ENCODE data around the gene ACOT7.

ACOT7 gene

DNA sequence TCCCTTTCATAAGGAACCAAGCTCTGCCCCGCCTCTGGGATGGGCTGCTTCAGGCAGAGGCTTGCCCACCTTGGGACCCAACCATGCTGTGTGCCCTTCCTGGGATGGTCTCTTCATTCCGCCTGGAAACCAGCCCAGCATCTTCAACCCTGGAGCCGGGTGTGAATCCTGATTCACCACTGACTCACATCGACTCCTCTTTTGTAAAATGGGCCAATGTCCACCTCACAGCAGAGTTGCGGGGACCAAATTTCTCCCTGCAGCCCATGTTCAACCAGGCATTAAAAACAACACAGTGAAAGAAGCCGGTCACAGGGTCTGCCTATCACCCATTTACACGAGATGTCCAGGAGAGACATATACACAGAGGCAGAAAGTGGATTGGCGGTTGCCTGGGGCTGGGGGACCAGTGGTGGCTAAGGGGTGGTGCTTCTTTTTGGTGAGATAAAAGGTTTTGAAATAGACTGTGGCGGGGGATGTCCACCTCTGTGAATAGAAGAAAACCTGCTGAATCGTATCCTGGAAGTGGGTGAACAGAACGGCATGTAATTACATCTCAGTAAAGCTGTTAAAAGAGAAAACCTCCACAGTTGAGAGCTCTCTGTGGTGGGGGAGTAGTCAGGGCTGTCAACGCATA lies 125.8 kb downstream of the ACOT7 start:
- Histone ChIP-seq H3K9me2 (replicated peaks; ENCODE audit: low read depth, low read length) (no peaks in the 10 kb centered on the region), H3K4me2 (ENCODE audit: low read depth, low read length, poor library complexity, severe bottlenecking) (peak overlapping the region; percentile 12), H3K4me3 (ENCODE audit: low read length, poor library complexity, severe bottlenecking) (no peak overlapping the region), H3K79me2 (ENCODE audit: insufficient read depth, low read length) (no peaks in the 10 kb centered on the region), H3F3A (ENCODE audit: low read depth) (no peaks in the 10 kb centered on the region), H3K36me3 (ENCODE audit: insufficient read depth, low read length) (peaks cover 4% of the 10 kb centered on the region; the same call in 1 of the 2 replicates), H3K4me1 (ENCODE audit: insufficient read depth, low read length, poor library complexity, severe bottlenecking) (peaks cover 9% of the 10 kb centered on the region), H4K20me1 (ENCODE audit: insufficient read depth, low read length, poor library complexity, severe bottlenecking) (no peaks in the 10 kb centered on the region), H3K27me3 (ENCODE audit: insufficient read depth, low read length, poor library complexity, severe bottlenecking) (no peaks in the 10 kb centered on the region), H3K9me3 (ENCODE audit: insufficient read depth, low read depth, low read length) (no peaks in the 10 kb centered on the region), H3K9ac (ENCODE audit: low read depth, low read length, poor library complexity, severe bottlenecking) (no peak overlapping the region), H2AFZ (ENCODE audit: low read length) (no peak overlapping the region)
- TF ChIP-seq, protein P1, sequence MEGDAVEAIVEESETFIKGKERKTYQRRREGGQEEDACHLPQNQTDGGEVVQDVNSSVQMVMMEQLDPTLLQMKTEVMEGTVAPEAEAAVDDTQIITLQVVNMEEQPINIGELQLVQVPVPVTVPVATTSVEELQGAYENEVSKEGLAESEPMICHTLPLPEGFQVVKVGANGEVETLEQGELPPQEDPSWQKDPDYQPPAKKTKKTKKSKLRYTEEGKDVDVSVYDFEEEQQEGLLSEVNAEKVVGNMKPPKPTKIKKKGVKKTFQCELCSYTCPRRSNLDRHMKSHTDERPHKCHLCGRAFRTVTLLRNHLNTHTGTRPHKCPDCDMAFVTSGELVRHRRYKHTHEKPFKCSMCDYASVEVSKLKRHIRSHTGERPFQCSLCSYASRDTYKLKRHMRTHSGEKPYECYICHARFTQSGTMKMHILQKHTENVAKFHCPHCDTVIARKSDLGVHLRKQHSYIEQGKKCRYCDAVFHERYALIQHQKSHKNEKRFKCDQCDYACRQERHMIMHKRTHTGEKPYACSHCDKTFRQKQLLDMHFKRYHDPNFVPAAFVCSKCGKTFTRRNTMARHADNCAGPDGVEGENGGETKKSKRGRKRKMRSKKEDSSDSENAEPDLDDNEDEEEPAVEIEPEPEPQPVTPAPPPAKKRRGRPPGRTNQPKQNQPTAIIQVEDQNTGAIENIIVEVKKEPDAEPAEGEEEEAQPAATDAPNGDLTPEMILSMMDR (conservative IDR thresholded peaks at IDR 0.05; ENCODE audit: low read length), result no peak
- no peak for TF ChIP-seq EZH2phosphoT487 (IDR thresholded peaks at IDR 0.05; ENCODE audit: borderline replicate concordance)

- Histone ChIP-seq H3K9ac (ENCODE audit: low read depth, low read length, poor library complexity, severe bottlenecking) (no peak overlapping the region), H3K9me2 (replicated peaks; ENCODE audit: low read depth, low read length) (no peaks in the 10 kb centered on the region), H3K9me3 (ENCODE audit: insufficient read depth, low read depth, low read length) (no peaks in the 10 kb centered on the region), H3F3A (ENCODE audit: low read depth) (no peaks in the 10 kb centered on the region), H3K4me3 (ENCODE audit: low read length, poor library complexity, severe bottlenecking) (no peak overlapping the region), H2AFZ (ENCODE audit: low read length) (no peak overlapping the region), H3K4me2 (ENCODE audit: low read depth, low read length, poor library complexity, severe bottlenecking) (no peak overlapping the region), H3K27me3 (ENCODE audit: insufficient read depth, low read length, poor library complexity, severe bottlenecking) (no peaks in the 10 kb centered on the region), H3K79me2 (ENCODE audit: insufficient read depth, low read length) (no peaks in the 10 kb centered on the region), H3K4me1 (ENCODE audit: insufficient read depth, low read length, poor library complexity, severe bottlenecking) (peaks cover 9% of the 10 kb centered on the region), H4K20me1 (ENCODE audit: insufficient read depth, low read length, poor library complexity, severe bottlenecking) (no peaks in the 10 kb centered on the region), H3K36me3 (ENCODE audit: insufficient read depth, low read length) (peaks cover 4% of the 10 kb centered on the region; the same call in 1 of the 2 replicates)
- no peak for TF ChIP-seq EZH2phosphoT487 (IDR thresholded peaks at IDR 0.05; ENCODE audit: borderline replicate concordance)
These were observed 126.9 kb downstream of the ACOT7 start for GRCh38 chr1:6266641-6267040.

GRCh38 chr1:6265151-6265550 lies 128.4 kb downstream of the ACOT7 start:
- TF ChIP-seq, protein P1 (conservative IDR thresholded peaks at IDR 0.05; ENCODE audit: low read length), result no peak
- no peak for TF ChIP-seq EZH2phosphoT487 (IDR thresholded peaks at IDR 0.05; ENCODE audit: borderline replicate concordance)
- Histone ChIP-seq H2AFZ (ENCODE audit: low read length) (no peak overlapping the region), H4K20me1 (ENCODE audit: insufficient read depth, low read length, poor library complexity, severe bottlenecking) (no peaks in the 10 kb centered on the region), H3K79me2 (ENCODE audit: insufficient read depth, low read length) (no peaks in the 10 kb centered on the region), H3K4me1 (ENCODE audit: insufficient read depth, low read length, poor library complexity, severe bottlenecking) (peaks cover 6% of the 10 kb centered on the region), H3K4me2 (ENCODE audit: low read depth, low read length, poor library complexity, severe bottlenecking) (no peak overlapping the region), H3F3A (ENCODE audit: low read depth) (no peaks in the 10 kb centered on the region), H3K9ac (ENCODE audit: low read depth, low read length, poor library complexity, severe bottlenecking) (no peak overlapping the region), H3K27me3 (ENCODE audit: insufficient read depth, low read length, poor library complexity, severe bottlenecking) (no peaks in the 10 kb centered on the region), H3K36me3 (ENCODE audit: insufficient read depth, low read length) (peaks cover 4% of the 10 kb centered on the region; the same call in 1 of the 2 replicates), H3K4me3 (ENCODE audit: low read length, poor library complexity, severe bottlenecking) (no peak overlapping the region), H3K9me2 (replicated peaks; ENCODE audit: low read depth, low read length) (no peaks in the 10 kb centered on the region), H3K9me3 (ENCODE audit: insufficient read depth, low read depth, low read length) (no peaks in the 10 kb centered on the region)

DNA sequence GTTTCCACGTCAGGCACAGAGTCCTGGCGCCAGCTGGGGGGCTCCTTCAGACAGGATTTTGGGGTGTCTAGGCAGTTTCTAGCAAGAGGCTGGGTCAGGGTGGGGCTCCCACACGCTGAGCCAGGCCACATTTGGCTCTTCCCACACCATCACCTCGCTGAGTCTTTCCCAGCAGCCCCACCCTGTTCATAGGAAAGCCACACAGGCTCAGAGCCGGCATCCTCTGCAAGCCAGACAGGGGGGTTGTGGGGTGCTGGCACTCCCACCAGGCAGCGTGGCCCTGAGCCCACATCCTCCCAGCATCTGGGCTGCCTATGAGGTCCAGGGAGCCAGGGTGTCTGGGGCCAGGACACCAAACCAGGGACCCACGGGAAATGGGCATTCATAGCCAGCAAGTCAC lies 129.9 kb downstream of the ACOT7 start:
- no peaks in the 10 kb centered on the region for H3K79me2 ChIP-seq (ENCODE audit: insufficient read depth, low read length)
- TF ChIP-seq EZH2phosphoT487 (IDR thresholded peaks at IDR 0.05; ENCODE audit: borderline replicate concordance), result no peak
- TF ChIP-seq, protein P1 (conservative IDR thresholded peaks at IDR 0.05; ENCODE audit: low read length), result no peak
- H3K4me1 ChIP-seq (ENCODE audit: insufficient read depth, low read length, poor library complexity, severe bottlenecking), result peaks cover 6% of the 10 kb centered on the region
- no peaks in the 10 kb centered on the region for H3F3A ChIP-seq (ENCODE audit: low read depth)
- no peak overlapping the region for H3K9ac ChIP-seq (ENCODE audit: low read depth, low read length, poor library complexity, severe bottlenecking)
- no peak overlapping the region for H2AFZ ChIP-seq (ENCODE audit: low read length)
- H3K4me2 ChIP-seq (ENCODE audit: low read depth, low read length, poor library complexity, severe bottlenecking), result no peak overlapping the region
- no peak overlapping the region for H3K4me3 ChIP-seq (ENCODE audit: low read length, poor library complexity, severe bottlenecking)
- no peaks in the 10 kb centered on the region for H3K27me3 ChIP-seq (ENCODE audit: insufficient read depth, low read length, poor library complexity, severe bottlenecking)
- H4K20me1 ChIP-seq (ENCODE audit: insufficient read depth, low read length, poor library complexity, severe bottlenecking), result no peaks in the 10 kb centered on the region
- no peaks in the 10 kb centered on the region for H3K9me2 ChIP-seq (replicated peaks; ENCODE audit: low read depth, low read length)
- no peaks in the 10 kb centered on the region for H3K9me3 ChIP-seq (ENCODE audit: insufficient read depth, low read depth, low read length)
- H3K36me3 ChIP-seq (ENCODE audit: insufficient read depth, low read length), result peaks cover 4% of the 10 kb centered on the region; the same call in 1 of the 2 replicates

Measured in Loucy (cell line).